ENCODE results near the gene EVX2.

The EVX2 gene

GRCh38 chr2:176088937-176089842 lies 5.4 kb upstream of the EVX2 start:
- no CpG with 5 or more reads among the region's 6 CpGs for WGBS, 2 donors (ENCODE audit: extremely low coverage in 2 of 2, insufficient read length in 2 of 2, insufficient replicate concordance in 1 of 2)
- no peak overlapping the region for H2BK15ac ChIP-seq (ENCODE audit: low read length)
- H2BK120ac ChIP-seq (ENCODE audit: low read depth, low read length) = no peak overlapping the region
- no peak overlapping the region for H4K8ac ChIP-seq (ENCODE audit: low read depth, low read length)
- no peak overlapping the region for H3K9ac ChIP-seq (ENCODE audit: low read depth, low read length, poor library complexity)
- H2BK12ac ChIP-seq (ENCODE audit: low read length) = no peak overlapping the region
- no peak overlapping the region for H3K4ac ChIP-seq (ENCODE audit: low read length)
- H3K36me3 ChIP-seq (replicated peaks in 1 of 2; ENCODE audit: control insufficient read depth in 2 of 2, insufficient read depth in 2 of 2, low read length in 2 of 2) = no peaks in the 10 kb centered on the region
- H2BK5ac ChIP-seq (ENCODE audit: low read length) = no peak overlapping the region
- no peaks in the 10 kb centered on the region for H3K79me1 ChIP-seq (ENCODE audit: low read depth, low read length)
- H3K9me3 ChIP-seq (replicated peaks in 1 of 2; ENCODE audit: control insufficient read depth in 2 of 2, insufficient read depth in 1 of 2, low read depth in 1 of 2, low read length in 2 of 2) = peaks cover 0 to 4% of the 10 kb centered on the region in 2 donors
- no peak overlapping the region for H3K4me2 ChIP-seq (ENCODE audit: insufficient read depth, low read length, poor library complexity, severe bottlenecking)
- no peak overlapping the region for H3K18ac ChIP-seq (ENCODE audit: low read length)
- H3K27me3 ChIP-seq (ENCODE audit: control insufficient read depth in 3 of 3, insufficient read depth in 3 of 3, low read depth in 1 of 3, low read length in 3 of 3) = peaks cover 57 to 97% (median 96%) of the 10 kb centered on the region in 3 experiments
- no peak overlapping the region for H3K27ac ChIP-seq (replicated peaks; ENCODE audit: low read length)
- H4K91ac ChIP-seq (ENCODE audit: low read depth, low read length, poor library complexity) = no peak overlapping the region
- no peak overlapping the region for H3K23ac ChIP-seq (ENCODE audit: low read depth, low read length, poor library complexity)
- no peak overlapping the region for H2AK5ac ChIP-seq (ENCODE audit: low read depth, low read length)
- peaks cover 2 to 5% of the 10 kb centered on the region in 2 donors for H3K4me1 ChIP-seq (ENCODE audit: control insufficient read depth in 2 of 2, insufficient read depth in 1 of 2, low read depth in 1 of 2, low read length in 2 of 2)
- H3K14ac ChIP-seq (ENCODE audit: low read length) = no peak overlapping the region
- no peak overlapping the region for H2AFZ ChIP-seq (ENCODE audit: low read length)
- no peak overlapping the region for H3K4me3 ChIP-seq (ENCODE audit: low read length in 2 of 2)
- DNase-seq (ENCODE audit: low spot score) = no peak

DNA sequence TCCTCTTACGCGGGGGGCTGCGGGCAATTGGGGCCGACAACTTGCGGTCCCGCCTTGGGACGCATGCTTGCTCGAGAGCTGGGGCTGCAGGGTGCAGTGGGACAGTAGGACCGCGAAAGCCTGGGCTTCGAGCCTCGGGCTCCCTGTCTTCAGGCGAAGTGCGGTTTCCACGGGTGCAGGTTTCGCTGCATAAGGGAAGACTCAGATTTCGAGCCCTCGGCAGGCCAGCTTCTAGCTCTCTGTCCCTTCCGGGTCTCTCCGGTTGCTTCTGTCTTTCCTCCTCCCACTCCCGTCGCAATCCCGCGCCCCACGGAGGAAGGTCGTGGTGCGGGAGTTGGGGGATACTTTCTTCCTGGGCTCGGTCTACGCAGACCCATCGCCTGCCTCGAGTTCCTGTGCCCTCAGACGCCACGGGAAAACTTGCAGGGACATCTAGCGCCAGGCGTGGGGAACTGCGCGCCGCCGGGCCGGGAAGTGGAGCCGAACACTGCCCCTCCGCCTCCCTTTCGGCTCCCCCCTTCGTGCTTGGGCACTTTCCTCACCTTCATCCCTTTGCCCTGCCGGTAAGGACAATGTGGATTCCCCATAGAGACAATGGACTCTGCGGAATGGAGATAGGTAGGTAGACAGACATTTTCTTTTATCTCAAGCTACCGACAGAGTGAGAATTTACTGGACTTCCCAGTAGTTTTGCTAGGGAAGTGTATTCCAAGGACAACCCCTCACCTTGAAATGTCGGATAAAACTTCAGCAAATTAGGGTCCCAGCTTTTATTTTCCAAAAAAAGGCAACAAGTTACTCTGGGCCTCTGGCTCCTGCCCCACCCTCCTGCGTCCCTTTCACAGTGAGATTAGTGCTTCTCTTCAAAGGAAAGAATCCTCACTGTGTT lies 4.5 kb upstream of the EVX2 start:
- Histone ChIP-seq H3K4me3 (ENCODE audit: low read length in 2 of 2) (peak overlapping the region; percentile 32 to 42), H3K18ac (ENCODE audit: low read length) (no peak overlapping the region), H2BK15ac (ENCODE audit: low read length) (no peak overlapping the region), H3K4me2 (ENCODE audit: insufficient read depth, low read length, poor library complexity, severe bottlenecking) (peak overlapping the region; percentile 42), H4K8ac (ENCODE audit: low read depth, low read length) (no peak overlapping the region), H3K27ac (replicated peaks; ENCODE audit: low read length) (no peak overlapping the region), H4K91ac (ENCODE audit: low read depth, low read length, poor library complexity) (no peak overlapping the region), H3K36me3 (replicated peaks in 1 of 2; ENCODE audit: control insufficient read depth in 2 of 2, insufficient read depth in 2 of 2, low read length in 2 of 2) (no peaks in the 10 kb centered on the region), H3K23ac (ENCODE audit: low read depth, low read length, poor library complexity) (no peak overlapping the region), H3K79me1 (ENCODE audit: low read depth, low read length) (no peaks in the 10 kb centered on the region), H2AK5ac (ENCODE audit: low read depth, low read length) (no peak overlapping the region), H3K14ac (ENCODE audit: low read length) (peak overlapping the region; percentile 63), H3K9me3 (replicated peaks in 1 of 2; ENCODE audit: control insufficient read depth in 2 of 2, insufficient read depth in 1 of 2, low read depth in 1 of 2, low read length in 2 of 2) (peaks cover 0 to 2% of the 10 kb centered on the region in 2 donors), H2BK12ac (ENCODE audit: low read length) (no peak overlapping the region), H3K4me1 (ENCODE audit: control insufficient read depth in 2 of 2, insufficient read depth in 1 of 2, low read depth in 1 of 2, low read length in 2 of 2) (peaks cover 1 to 5% of the 10 kb centered on the region in 2 donors), H2BK5ac (ENCODE audit: low read length) (no peak overlapping the region), H3K9ac (ENCODE audit: low read depth, low read length, poor library complexity) (no peak overlapping the region), H2BK120ac (ENCODE audit: low read depth, low read length) (no peak overlapping the region), H2AFZ (ENCODE audit: low read length) (peak overlapping the region; percentile 86), H3K4ac (ENCODE audit: low read length) (no peak overlapping the region), H3K27me3 (ENCODE audit: control insufficient read depth in 3 of 3, insufficient read depth in 3 of 3, low read depth in 1 of 3, low read length in 3 of 3) (peaks cover 56 to 97% (median 96%) of the 10 kb centered on the region in 3 experiments)
- no peak for DNase-seq (ENCODE audit: low spot score)
- WGBS, 2 donors (ENCODE audit: extremely low coverage in 2 of 2, insufficient read length in 2 of 2, insufficient replicate concordance in 1 of 2) = no CpG with 5 or more reads among the region's 49 CpGs

- no peak overlapping the region for H3K23ac ChIP-seq (ENCODE audit: low read depth, low read length, poor library complexity)
- H3K79me1 ChIP-seq (ENCODE audit: low read depth, low read length) = no peaks in the 10 kb centered on the region
- peak overlapping the region; percentile 63 for H3K14ac ChIP-seq (ENCODE audit: low read length)
- no peak overlapping the region for H2BK15ac ChIP-seq (ENCODE audit: low read length)
- peak overlapping the region; percentile 86 for H2AFZ ChIP-seq (ENCODE audit: low read length)
- no CpG with 5 or more reads among the region's 29 CpGs for WGBS, 2 donors (ENCODE audit: extremely low coverage in 2 of 2, insufficient read length in 2 of 2, insufficient replicate concordance in 1 of 2)
- peak overlapping the region; percentile 42 for H3K4me2 ChIP-seq (ENCODE audit: insufficient read depth, low read length, poor library complexity, severe bottlenecking)
- no peak overlapping the region for H2AK5ac ChIP-seq (ENCODE audit: low read depth, low read length)
- no peak overlapping the region for H2BK12ac ChIP-seq (ENCODE audit: low read length)
- H3K27me3 ChIP-seq (ENCODE audit: control insufficient read depth in 3 of 3, insufficient read depth in 3 of 3, low read depth in 1 of 3, low read length in 3 of 3) = peaks cover 59 to 99% (median 98%) of the 10 kb centered on the region in 3 experiments
- H2BK5ac ChIP-seq (ENCODE audit: low read length) = no peak overlapping the region
- H3K9me3 ChIP-seq (replicated peaks in 1 of 2; ENCODE audit: control insufficient read depth in 2 of 2, insufficient read depth in 1 of 2, low read depth in 1 of 2, low read length in 2 of 2) = no peaks in the 10 kb centered on the region
- no peak overlapping the region for H3K4ac ChIP-seq (ENCODE audit: low read length)
- no peak overlapping the region for H3K4me3 ChIP-seq (ENCODE audit: low read length in 2 of 2)
- H3K9ac ChIP-seq (ENCODE audit: low read depth, low read length, poor library complexity) = no peak overlapping the region
- DNase-seq (ENCODE audit: low spot score) = no peak
- H3K18ac ChIP-seq (ENCODE audit: low read length) = no peak overlapping the region
- no peak overlapping the region for H2BK120ac ChIP-seq (ENCODE audit: low read depth, low read length)
- H3K36me3 ChIP-seq (replicated peaks in 1 of 2; ENCODE audit: control insufficient read depth in 2 of 2, insufficient read depth in 2 of 2, low read length in 2 of 2) = no peaks in the 10 kb centered on the region
- no peak overlapping the region for H4K91ac ChIP-seq (ENCODE audit: low read depth, low read length, poor library complexity)
- H3K4me1 ChIP-seq (ENCODE audit: control insufficient read depth in 2 of 2, insufficient read depth in 1 of 2, low read depth in 1 of 2, low read length in 2 of 2) = peaks cover 0 to 3% of the 10 kb centered on the region in 2 donors
- no peak overlapping the region for H4K8ac ChIP-seq (ENCODE audit: low read depth, low read length)
- no peak overlapping the region for H3K27ac ChIP-seq (replicated peaks; ENCODE audit: low read length)
Measured at GRCh38 chr2:176087330-176088047, 3.7 kb upstream of the EVX2 start.
